ENCODE data around the gene TMEM151A. TPM values are rescaled to one million over a fixed set of nuclear protein-coding genes. Genes with fewer than 3 reads are reported as not detected.

TMEM151A gene
- total and polyA plus RNA-seq, 2 experiments from 2014 or later, result 1.0 to 4.4 TPM

GRCh38 chr11:66288671-66289547 lies 2.8 kb upstream of the TMEM151A start, which contains the start of gene YIF1A:
TSS of gene YIF1A (minus strand) at chr11:66289143. CDS start at chr11:66288985, 158 bp downstream.
- peak; percentile 92 for ATAC-seq
- Mint-ChIP-seq H3K9me3 (peaks cover 2% of the 10 kb centered on the region; the same call in 1 of the 3 replicates), H3K27me3 (ENCODE audit: insufficient read depth, low read depth, poor library complexity) (peaks cover 35% of the 10 kb centered on the region), H3K36me3 (ENCODE audit: low read depth) (no peaks in the 10 kb centered on the region; the same call in 2 of the 3 replicates), H3K27ac (peak within 1 kb of the TSS; percentile 95), H3K4me3 (peak within 1 kb of the TSS; percentile 94), H3K4me1 (peaks cover 21% of the 10 kb centered on the region)
- peaks cover 9% of the 10 kb centered on the region for H3K79me2 ChIP-seq (replicated peaks; ENCODE audit: insufficient read depth)
- peak within 1 kb of the TSS; percentile 74 for H2AFZ ChIP-seq
- H3K36me3 ChIP-seq (ENCODE audit: insufficient read depth), result no peaks in the 10 kb centered on the region; the same call in 1 of the 2 replicates
- peaks cover 21% of the 10 kb centered on the region for H3K4me1 ChIP-seq (ENCODE audit: insufficient read depth)
- H4K20me1 ChIP-seq (replicated peaks; ENCODE audit: insufficient read depth), result no peaks in the 10 kb centered on the region; the same call in 1 of the 2 replicates
- H3K27me3 ChIP-seq (ENCODE audit: insufficient read depth), result peaks cover 30% of the 10 kb centered on the region
- H3K9me2 ChIP-seq (ENCODE audit: insufficient read depth), result no peaks in the 10 kb centered on the region
- peak; percentile 99 for DNase-seq (ENCODE audit: low spot score)
- peak within 1 kb of the TSS; percentile 95 for H3K4me2 ChIP-seq
- TF ChIP-seq REST (IDR thresholded peaks at IDR 0.05; ENCODE audit: unreplicated experiment), result no peak
- peak; percentile 87 for TF ChIP-seq CREB1 (CRISPR knock-in tag; IDR thresholded peaks at IDR 0.05; ENCODE audit: low read depth)
- TF ChIP-seq ZNF114 (CRISPR knock-in tag; IDR thresholded peaks at IDR 0.05), result no peak
- TF ChIP-seq EZH2phosphoT487 (IDR thresholded peaks at IDR 0.05; ENCODE audit: unreplicated experiment), result no peak
- peak; percentile 86 for TF ChIP-seq POLR2AphosphoS5 (IDR thresholded peaks at IDR 0.05; ENCODE audit: low read depth)
- peak within 1 kb of the TSS; percentile 83 for H3K27ac ChIP-seq (ENCODE audit: low read depth)
- peaks cover 18% of the 10 kb centered on the region; the same call in 1 of the 2 replicates for H3F3A ChIP-seq (replicated peaks; ENCODE audit: low read depth)
- H3K4me3 ChIP-seq, result peak within 1 kb of the TSS; percentile 94

- no peaks in the 10 kb centered on the region; the same call in 1 of the 2 replicates for H4K20me1 ChIP-seq (replicated peaks; ENCODE audit: insufficient read depth)
- Mint-ChIP-seq H3K27me3 (ENCODE audit: insufficient read depth, low read depth, poor library complexity) (peaks cover 35% of the 10 kb centered on the region), H3K9me3 (peaks cover 2% of the 10 kb centered on the region; the same call in 1 of the 3 replicates), H3K4me3 (peak overlapping the region; percentile 94), H3K4me1 (peaks cover 21% of the 10 kb centered on the region), H3K27ac (peak overlapping the region; percentile 95), H3K36me3 (ENCODE audit: low read depth) (no peaks in the 10 kb centered on the region; the same call in 2 of the 3 replicates)
- TF ChIP-seq EZH2 (IDR thresholded peaks at IDR 0.05; ENCODE audit: low read depth, unreplicated experiment) (no peak), REST (IDR thresholded peaks at IDR 0.05; ENCODE audit: unreplicated experiment) (peak; percentile 88), STAT1 (IDR thresholded peaks at IDR 0.05; ENCODE audit: unreplicated experiment) (no peak), EZH2phosphoT487 (IDR thresholded peaks at IDR 0.05; ENCODE audit: unreplicated experiment) (no peak), CREB1 (CRISPR knock-in tag; IDR thresholded peaks at IDR 0.05; ENCODE audit: low read depth) (peak; percentile 7; the same call in 1 of the 2 replicates)
- H3F3A ChIP-seq (replicated peaks; ENCODE audit: low read depth), result peaks cover 18% of the 10 kb centered on the region; the same call in 1 of the 2 replicates
- peaks cover 21% of the 10 kb centered on the region for H3K4me1 ChIP-seq (ENCODE audit: insufficient read depth)
- H3K36me3 ChIP-seq (ENCODE audit: insufficient read depth), result no peaks in the 10 kb centered on the region; the same call in 1 of the 2 replicates
- H3K4me2 ChIP-seq, result peak overlapping the region; percentile 83
- H3K27me3 ChIP-seq (ENCODE audit: insufficient read depth), result peaks cover 30% of the 10 kb centered on the region
- peaks cover 9% of the 10 kb centered on the region for H3K79me2 ChIP-seq (replicated peaks; ENCODE audit: insufficient read depth)
- ATAC-seq, result peak; percentile 65
- no peaks in the 10 kb centered on the region for H3K9me2 ChIP-seq (ENCODE audit: insufficient read depth)
- H2AFZ ChIP-seq, result peak overlapping the region; percentile 74
- H3K4me3 ChIP-seq, result peak overlapping the region; percentile 94
- H3K27ac ChIP-seq (ENCODE audit: low read depth), result peak overlapping the region; percentile 83; the same call in 1 of the 2 replicates
- peak; percentile 94 for DNase-seq (ENCODE audit: low spot score)
These were observed 2.0 kb upstream of the TMEM151A start for GRCh38 chr11:66289548-66290329.
